GM23338 (cell line): ENCODE results near the gene ZNF775. TPM values are rescaled to one million over a fixed set of nuclear protein-coding genes. Genes with fewer than 3 reads are reported as not detected.

Experiments
- ATAC-seq: fragments of 200-7000 bp; cut with Tn5 transposase; 3 replicates; pipeline ENCODE4 v1.9.1; 2020
- DNase-seq: peaks from one replicate; pipeline ENCODE4 v3.0.0-alpha.2; 2015; ENCODE audit warnings: low spot score
- H2AFZ ChIP-seq: fragments of 200-600 bp; sonication (generic); 2 replicates; pipeline ENCODE4 v1.8.0; 2016; ENCODE audit warnings: antibody characterized with exemption, mild to moderate bottlenecking, moderate library complexity
- H3F3A ChIP-seq: fragments of 200-600 bp; sonication (generic); replicated peaks from 2 replicates; pipeline ENCODE4 v1.8.0; 2017; ENCODE audit warnings: antibody characterized with exemption, mixed run types, low read depth
- H3K27ac ChIP-seq: fragments of 200-600 bp; sonication (generic); 2 replicates; pipeline ENCODE4 v1.6.1; 2016; ENCODE audit warnings: low read depth
- H3K27me3 ChIP-seq: fragments of 200-600 bp; sonication (generic); 2 replicates; pipeline ENCODE4 v1.8.0; 2016; ENCODE audit warnings: mild to moderate bottlenecking, mixed run types, moderate library complexity; ENCODE audit not compliant: insufficient read depth
- H3K36me3 ChIP-seq: fragments of 200-600 bp; sonication (generic); 2 replicates; pipeline ENCODE4 v1.8.0; 2016; ENCODE audit warnings: mild to moderate bottlenecking; ENCODE audit not compliant: insufficient read depth
- H3K4me1 ChIP-seq: fragments of 200-600 bp; sonication (generic); 2 replicates; pipeline ENCODE4 v1.8.0; 2016; ENCODE audit warnings: mild to moderate bottlenecking, moderate library complexity; ENCODE audit not compliant: insufficient read depth
- H3K4me2 ChIP-seq: fragments of 200-600 bp; sonication (generic); 2 replicates; pipeline ENCODE4 v1.7.1; 2017; ENCODE audit warnings: mixed run types
- H3K4me3 ChIP-seq: fragments of 200-600 bp; sonication (generic); 2 replicates; pipeline ENCODE4 v1.6.1; 2016; ENCODE audit warnings: mixed run types
- H3K79me2 ChIP-seq: fragments of 200-600 bp; sonication (generic); replicated peaks from 2 replicates; pipeline ENCODE4 v1.8.0; 2017; ENCODE audit warnings: mild to moderate bottlenecking; ENCODE audit not compliant: insufficient read depth
- H3K9me2 ChIP-seq: fragments of 200-600 bp; sonication (generic); 2 replicates; pipeline ENCODE4 v1.8.0; 2017; ENCODE audit not compliant: insufficient read depth
- H4K20me1 ChIP-seq: fragments of 200-600 bp; sonication (generic); replicated peaks from 2 replicates; pipeline ENCODE4 v1.8.0; 2017; ENCODE audit warnings: mild to moderate bottlenecking; ENCODE audit not compliant: insufficient read depth
- H3K27ac Mint-ChIP-seq: 2 replicates; pipeline ENCODE4 v1.8.0; 2020; ENCODE audit warnings: inconsistent platforms, mild to moderate bottlenecking, moderate library complexity, mixed read lengths
- H3K27me3 Mint-ChIP-seq: 3 replicates; pipeline ENCODE4 v1.8.0; 2022; ENCODE audit warnings: low read depth, mild to moderate bottlenecking, moderate library complexity, mixed read lengths, inconsistent platforms; ENCODE audit not compliant: insufficient read depth, poor library complexity
- H3K36me3 Mint-ChIP-seq: 3 replicates; pipeline ENCODE4 v1.8.0; 2021; ENCODE audit warnings: low read depth, mild to moderate bottlenecking, inconsistent platforms, moderate library complexity, mixed read lengths
- H3K4me1 Mint-ChIP-seq: 3 replicates; pipeline ENCODE4 v1.8.0; 2020; ENCODE audit warnings: mild to moderate bottlenecking, inconsistent platforms, mixed read lengths
- H3K4me3 Mint-ChIP-seq: 3 replicates; pipeline ENCODE4 v1.8.0; 2021; ENCODE audit warnings: moderate library complexity, mild to moderate bottlenecking, inconsistent platforms, mixed read lengths
- H3K9me3 Mint-ChIP-seq: 3 replicates; pipeline ENCODE4 v1.8.0; 2020; ENCODE audit warnings: moderate library complexity, mild to moderate bottlenecking, inconsistent platforms, mixed read lengths
- CREB1 ChIP-seq: fragments of 250-450 bp; sonication (Bioruptor Pico); IDR thresholded peaks from 2 replicates; pipeline ENCODE4 v1.5.0; 2020; ENCODE audit warnings: low read depth, mild to moderate bottlenecking, moderate library complexity
- EZH2 ChIP-seq: fragments of 200-600 bp; sonication (generic); IDR thresholded peaks from one replicate; pipeline ENCODE4 v1.8.0; 2017; ENCODE audit warnings: antibody characterized with exemption, mild to moderate bottlenecking, low read depth; ENCODE audit not compliant: unreplicated experiment
- EZH2phosphoT487 ChIP-seq: fragments of 200-600 bp; sonication (generic); IDR thresholded peaks from one replicate; pipeline ENCODE4 v1.8.1; 2018; ENCODE audit warnings: antibody characterized with exemption; ENCODE audit not compliant: unreplicated experiment
- JUNB ChIP-seq: IDR thresholded peaks from one replicate; pipeline ENCODE4 v1.6.1; 2016; ENCODE audit warnings: antibody characterized with exemption; ENCODE audit not compliant: unreplicated experiment
- NANOG ChIP-seq: IDR thresholded peaks from 2 replicates; pipeline ENCODE4 v1.6.1; 2016; ENCODE audit warnings: antibody characterized with exemption, borderline replicate concordance
- POLR2AphosphoS5 ChIP-seq: IDR thresholded peaks from 2 replicates; pipeline ENCODE4 v1.6.1; 2016; ENCODE audit warnings: antibody characterized with exemption, low read depth
- STAT1 ChIP-seq: IDR thresholded peaks from one replicate; pipeline ENCODE4 v1.6.1; 2016; ENCODE audit warnings: antibody characterized with exemption; ENCODE audit not compliant: unreplicated experiment
- ZNF114 ChIP-seq: fragments of 250-450 bp; sonication (Bioruptor Pico); IDR thresholded peaks from 2 replicates; pipeline ENCODE4 v1.5.0; 2020; ENCODE audit warnings: mild to moderate bottlenecking, moderate library complexity
- ZNF331 ChIP-seq: fragments of 250-450 bp; sonication (Bioruptor Pico); IDR thresholded peaks from 2 replicates; pipeline ENCODE4 v1.5.0; 2020; ENCODE audit warnings: low read depth, mild to moderate bottlenecking, moderate library complexity
- polyA plus RNA-seq: library from polyadenylated mRNA; unstranded; fragments of >200 nt; fragmentation: Nextera tagmentation; extraction: Ambion mirVana; gene quantifications from 2 replicates; pipeline ENCODE4 v1.2.1, GENCODE V29; 2016
- total RNA-seq: library from RNA; depleted of rRNA; stranded (reverse); fragments of >200 nt; shearing (Covaris generic); gene quantifications from 2 replicates; pipeline ENCODE4 v1.2.3, GENCODE V29; 2014
- TF ChIP-seq, protein P1 (sequence below): fragments of 250-450 bp; sonication (Bioruptor Pico); IDR thresholded peaks from 2 replicates; pipeline ENCODE4 v1.5.0; 2020; ENCODE audit warnings: mild to moderate bottlenecking, moderate library complexity
- TF ChIP-seq, protein P2 (sequence below): IDR thresholded peaks from one replicate; pipeline ENCODE4 v1.6.1; 2018; ENCODE audit warnings: antibody characterized with exemption; ENCODE audit not compliant: unreplicated experiment
- TF ChIP-seq, protein P3 (sequence below): IDR thresholded peaks from 2 replicates; pipeline ENCODE4 v1.6.1; 2016; ENCODE audit warnings: antibody characterized with exemption
- TF ChIP-seq, protein P4 (sequence below), 2 experiments: fragments of 200-600 bp in 1 of 2; sonication (generic) in 1 of 2; conservative IDR thresholded peaks; 2 replicates each; pipeline versions ENCODE4 v1.5.1 to v1.6.1; 2016 to 2017; ENCODE audit warnings: antibody characterized with exemption in 2 of 2, low read depth in 2 of 2, mild to moderate bottlenecking in 2 of 2, moderate library complexity in 1 of 2

The ZNF775 gene
- total and polyA plus RNA-seq, 2 experiments from 2014 or later: 4.5 to 38.2 TPM

DNA sequence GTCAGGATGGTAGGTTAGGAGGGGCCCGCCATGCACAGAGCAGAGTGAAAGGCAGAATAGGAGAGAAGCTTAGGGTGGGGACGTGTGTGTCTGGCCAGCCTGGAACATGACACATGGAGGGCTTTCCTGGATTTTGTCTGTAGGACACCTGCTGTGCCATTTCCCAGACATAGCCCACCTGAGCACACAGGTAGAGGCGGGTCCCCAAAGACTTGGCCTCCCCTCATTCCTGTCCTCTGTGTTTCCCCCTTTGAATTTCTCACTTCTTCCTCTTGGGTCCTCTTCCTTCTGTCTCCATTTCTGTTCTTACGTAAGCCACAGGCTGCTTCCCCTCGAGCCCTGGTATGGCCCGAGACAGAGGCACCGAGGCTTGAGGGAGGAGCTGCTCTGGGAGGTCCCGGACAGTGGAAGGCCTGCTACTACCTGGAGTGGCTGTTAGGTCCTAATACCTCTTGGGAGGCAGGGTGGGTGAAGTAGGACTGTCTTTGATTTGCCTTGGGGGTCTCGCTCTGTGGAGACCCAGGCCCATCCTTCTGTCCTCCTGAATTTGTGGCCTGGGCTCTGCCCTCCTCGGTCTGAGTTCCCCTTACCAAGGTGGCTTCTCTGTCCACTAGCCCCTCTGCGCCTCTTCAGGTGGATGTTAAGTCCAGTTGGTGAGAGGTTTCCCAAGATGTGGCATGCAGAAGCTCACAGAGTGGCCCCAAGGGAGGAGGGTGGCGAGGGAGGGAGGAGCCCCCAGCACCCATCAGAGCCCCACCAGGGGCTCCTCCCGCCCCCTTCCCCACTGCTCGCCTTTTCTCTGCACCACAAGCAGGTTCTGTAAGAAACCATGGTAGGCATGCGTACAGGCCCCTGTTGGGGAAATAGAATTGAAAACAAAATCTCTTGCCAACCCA, 5.5 kb downstream of the ZNF775 start:
- H3K4me2 ChIP-seq: peak overlapping the region; percentile 78
- Mint-ChIP-seq H3K27me3 (peaks cover 29% of the 10 kb centered on the region), H3K27ac (peak overlapping the region; percentile 94), H3K4me1 (peaks cover 73% of the 10 kb centered on the region), H3K9me3 (no peaks in the 10 kb centered on the region), H3K4me3 (peak overlapping the region; percentile 59; the same call in 2 of the 3 replicates), H3K36me3 (peaks cover 46% of the 10 kb centered on the region)
- no peaks in the 10 kb centered on the region for H3K36me3 ChIP-seq
- peaks cover 71% of the 10 kb centered on the region for H3K4me1 ChIP-seq
- H3F3A ChIP-seq: peaks cover 26% of the 10 kb centered on the region
- no peaks in the 10 kb centered on the region for H3K27me3 ChIP-seq
- peaks cover 63% of the 10 kb centered on the region for H3K79me2 ChIP-seq
- H3K27ac ChIP-seq: peak overlapping the region; percentile 91
- ATAC-seq (no peak), DNase-seq (no peak)
- H4K20me1 ChIP-seq: no peaks in the 10 kb centered on the region; the same call in none of the 2 replicates
- no peak for TF ChIP-seq NANOG
- no peak for TF ChIP-seq CREB1 (CRISPR knock-in tag)
- TF ChIP-seq ZNF114 (CRISPR knock-in tag): no peak
- no peak for TF ChIP-seq JUNB
- TF ChIP-seq, protein P1, sequence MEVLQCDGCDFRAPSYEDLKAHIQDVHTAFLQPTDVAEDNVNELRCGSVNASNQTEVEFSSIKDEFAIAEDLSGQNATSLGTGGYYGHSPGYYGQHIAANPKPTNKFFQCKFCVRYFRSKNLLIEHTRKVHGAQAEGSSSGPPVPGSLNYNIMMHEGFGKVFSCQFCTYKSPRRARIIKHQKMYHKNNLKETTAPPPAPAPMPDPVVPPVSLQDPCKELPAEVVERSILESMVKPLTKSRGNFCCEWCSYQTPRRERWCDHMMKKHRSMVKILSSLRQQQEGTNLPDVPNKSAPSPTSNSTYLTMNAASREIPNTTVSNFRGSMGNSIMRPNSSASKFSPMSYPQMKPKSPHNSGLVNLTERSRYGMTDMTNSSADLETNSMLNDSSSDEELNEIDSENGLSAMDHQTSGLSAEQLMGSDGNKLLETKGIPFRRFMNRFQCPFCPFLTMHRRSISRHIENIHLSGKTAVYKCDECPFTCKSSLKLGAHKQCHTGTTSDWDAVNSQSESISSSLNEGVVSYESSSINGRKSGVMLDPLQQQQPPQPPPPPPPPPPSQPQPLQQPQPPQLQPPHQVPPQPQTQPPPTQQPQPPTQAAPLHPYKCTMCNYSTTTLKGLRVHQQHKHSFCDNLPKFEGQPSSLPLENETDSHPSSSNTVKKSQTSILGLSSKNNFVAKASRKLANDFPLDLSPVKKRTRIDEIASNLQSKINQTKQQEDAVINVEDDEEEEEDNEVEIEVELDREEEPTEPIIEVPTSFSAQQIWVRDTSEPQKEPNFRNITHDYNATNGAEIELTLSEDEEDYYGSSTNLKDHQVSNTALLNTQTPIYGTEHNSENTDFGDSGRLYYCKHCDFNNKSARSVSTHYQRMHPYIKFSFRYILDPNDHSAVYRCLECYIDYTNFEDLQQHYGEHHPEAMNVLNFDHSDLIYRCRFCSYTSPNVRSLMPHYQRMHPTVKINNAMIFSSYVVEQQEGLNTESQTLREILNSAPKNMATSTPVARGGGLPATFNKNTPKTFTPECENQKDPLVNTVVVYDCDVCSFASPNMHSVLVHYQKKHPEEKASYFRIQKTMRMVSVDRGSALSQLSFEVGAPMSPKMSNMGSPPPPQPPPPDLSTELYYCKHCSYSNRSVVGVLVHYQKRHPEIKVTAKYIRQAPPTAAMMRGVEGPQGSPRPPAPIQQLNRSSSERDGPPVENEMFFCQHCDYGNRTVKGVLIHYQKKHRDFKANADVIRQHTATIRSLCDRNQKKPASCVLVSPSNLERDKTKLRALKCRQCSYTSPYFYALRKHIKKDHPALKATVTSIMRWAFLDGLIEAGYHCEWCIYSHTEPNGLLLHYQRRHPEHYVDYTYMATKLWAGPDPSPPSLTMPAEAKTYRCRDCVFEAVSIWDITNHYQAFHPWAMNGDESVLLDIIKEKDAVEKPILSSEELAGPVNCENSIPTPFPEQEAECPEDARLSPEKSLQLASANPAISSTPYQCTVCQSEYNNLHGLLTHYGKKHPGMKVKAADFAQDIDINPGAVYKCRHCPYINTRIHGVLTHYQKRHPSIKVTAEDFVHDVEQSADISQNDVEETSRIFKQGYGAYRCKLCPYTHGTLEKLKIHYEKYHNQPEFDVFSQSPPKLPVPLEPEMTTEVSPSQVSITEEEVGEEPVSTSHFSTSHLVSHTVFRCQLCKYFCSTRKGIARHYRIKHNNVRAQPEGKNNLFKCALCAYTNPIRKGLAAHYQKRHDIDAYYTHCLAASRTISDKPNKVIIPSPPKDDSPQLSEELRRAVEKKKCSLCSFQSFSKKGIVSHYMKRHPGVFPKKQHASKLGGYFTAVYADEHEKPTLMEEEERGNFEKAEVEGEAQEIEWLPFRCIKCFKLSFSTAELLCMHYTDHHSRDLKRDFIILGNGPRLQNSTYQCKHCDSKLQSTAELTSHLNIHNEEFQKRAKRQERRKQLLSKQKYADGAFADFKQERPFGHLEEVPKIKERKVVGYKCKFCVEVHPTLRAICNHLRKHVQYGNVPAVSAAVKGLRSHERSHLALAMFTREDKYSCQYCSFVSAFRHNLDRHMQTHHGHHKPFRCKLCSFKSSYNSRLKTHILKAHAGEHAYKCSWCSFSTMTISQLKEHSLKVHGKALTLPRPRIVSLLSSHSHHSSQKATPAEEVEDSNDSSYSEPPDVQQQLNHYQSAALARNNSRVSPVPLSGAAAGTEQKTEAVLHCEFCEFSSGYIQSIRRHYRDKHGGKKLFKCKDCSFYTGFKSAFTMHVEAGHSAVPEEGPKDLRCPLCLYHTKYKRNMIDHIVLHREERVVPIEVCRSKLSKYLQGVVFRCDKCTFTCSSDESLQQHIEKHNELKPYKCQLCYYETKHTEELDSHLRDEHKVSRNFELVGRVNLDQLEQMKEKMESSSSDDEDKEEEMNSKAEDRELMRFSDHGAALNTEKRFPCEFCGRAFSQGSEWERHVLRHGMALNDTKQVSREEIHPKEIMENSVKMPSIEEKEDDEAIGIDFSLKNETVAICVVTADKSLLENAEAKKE (CRISPR knock-in tag): no peak
- TF ChIP-seq, protein P2, sequence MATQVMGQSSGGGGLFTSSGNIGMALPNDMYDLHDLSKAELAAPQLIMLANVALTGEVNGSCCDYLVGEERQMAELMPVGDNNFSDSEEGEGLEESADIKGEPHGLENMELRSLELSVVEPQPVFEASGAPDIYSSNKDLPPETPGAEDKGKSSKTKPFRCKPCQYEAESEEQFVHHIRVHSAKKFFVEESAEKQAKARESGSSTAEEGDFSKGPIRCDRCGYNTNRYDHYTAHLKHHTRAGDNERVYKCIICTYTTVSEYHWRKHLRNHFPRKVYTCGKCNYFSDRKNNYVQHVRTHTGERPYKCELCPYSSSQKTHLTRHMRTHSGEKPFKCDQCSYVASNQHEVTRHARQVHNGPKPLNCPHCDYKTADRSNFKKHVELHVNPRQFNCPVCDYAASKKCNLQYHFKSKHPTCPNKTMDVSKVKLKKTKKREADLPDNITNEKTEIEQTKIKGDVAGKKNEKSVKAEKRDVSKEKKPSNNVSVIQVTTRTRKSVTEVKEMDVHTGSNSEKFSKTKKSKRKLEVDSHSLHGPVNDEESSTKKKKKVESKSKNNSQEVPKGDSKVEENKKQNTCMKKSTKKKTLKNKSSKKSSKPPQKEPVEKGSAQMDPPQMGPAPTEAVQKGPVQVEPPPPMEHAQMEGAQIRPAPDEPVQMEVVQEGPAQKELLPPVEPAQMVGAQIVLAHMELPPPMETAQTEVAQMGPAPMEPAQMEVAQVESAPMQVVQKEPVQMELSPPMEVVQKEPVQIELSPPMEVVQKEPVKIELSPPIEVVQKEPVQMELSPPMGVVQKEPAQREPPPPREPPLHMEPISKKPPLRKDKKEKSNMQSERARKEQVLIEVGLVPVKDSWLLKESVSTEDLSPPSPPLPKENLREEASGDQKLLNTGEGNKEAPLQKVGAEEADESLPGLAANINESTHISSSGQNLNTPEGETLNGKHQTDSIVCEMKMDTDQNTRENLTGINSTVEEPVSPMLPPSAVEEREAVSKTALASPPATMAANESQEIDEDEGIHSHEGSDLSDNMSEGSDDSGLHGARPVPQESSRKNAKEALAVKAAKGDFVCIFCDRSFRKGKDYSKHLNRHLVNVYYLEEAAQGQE: no peak
- TF ChIP-seq EZH2: no peak
- TF ChIP-seq EZH2phosphoT487: no peak
- TF ChIP-seq, protein P3, sequence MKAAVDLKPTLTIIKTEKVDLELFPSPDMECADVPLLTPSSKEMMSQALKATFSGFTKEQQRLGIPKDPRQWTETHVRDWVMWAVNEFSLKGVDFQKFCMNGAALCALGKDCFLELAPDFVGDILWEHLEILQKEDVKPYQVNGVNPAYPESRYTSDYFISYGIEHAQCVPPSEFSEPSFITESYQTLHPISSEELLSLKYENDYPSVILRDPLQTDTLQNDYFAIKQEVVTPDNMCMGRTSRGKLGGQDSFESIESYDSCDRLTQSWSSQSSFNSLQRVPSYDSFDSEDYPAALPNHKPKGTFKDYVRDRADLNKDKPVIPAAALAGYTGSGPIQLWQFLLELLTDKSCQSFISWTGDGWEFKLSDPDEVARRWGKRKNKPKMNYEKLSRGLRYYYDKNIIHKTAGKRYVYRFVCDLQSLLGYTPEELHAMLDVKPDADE: no peak
- TF ChIP-seq, protein P4, sequence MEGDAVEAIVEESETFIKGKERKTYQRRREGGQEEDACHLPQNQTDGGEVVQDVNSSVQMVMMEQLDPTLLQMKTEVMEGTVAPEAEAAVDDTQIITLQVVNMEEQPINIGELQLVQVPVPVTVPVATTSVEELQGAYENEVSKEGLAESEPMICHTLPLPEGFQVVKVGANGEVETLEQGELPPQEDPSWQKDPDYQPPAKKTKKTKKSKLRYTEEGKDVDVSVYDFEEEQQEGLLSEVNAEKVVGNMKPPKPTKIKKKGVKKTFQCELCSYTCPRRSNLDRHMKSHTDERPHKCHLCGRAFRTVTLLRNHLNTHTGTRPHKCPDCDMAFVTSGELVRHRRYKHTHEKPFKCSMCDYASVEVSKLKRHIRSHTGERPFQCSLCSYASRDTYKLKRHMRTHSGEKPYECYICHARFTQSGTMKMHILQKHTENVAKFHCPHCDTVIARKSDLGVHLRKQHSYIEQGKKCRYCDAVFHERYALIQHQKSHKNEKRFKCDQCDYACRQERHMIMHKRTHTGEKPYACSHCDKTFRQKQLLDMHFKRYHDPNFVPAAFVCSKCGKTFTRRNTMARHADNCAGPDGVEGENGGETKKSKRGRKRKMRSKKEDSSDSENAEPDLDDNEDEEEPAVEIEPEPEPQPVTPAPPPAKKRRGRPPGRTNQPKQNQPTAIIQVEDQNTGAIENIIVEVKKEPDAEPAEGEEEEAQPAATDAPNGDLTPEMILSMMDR (conservative IDR thresholded peaks at IDR 0.05; ENCODE audit: low read depth in 2 of 2): no peak
- no peak for TF ChIP-seq POLR2AphosphoS5
- TF ChIP-seq ZNF331 (CRISPR knock-in tag): no peak
- TF ChIP-seq STAT1: no peak
- H3K9me2 ChIP-seq: no peaks in the 10 kb centered on the region
- H2AFZ ChIP-seq: no peak overlapping the region
- peak overlapping the region; percentile 39 for H3K4me3 ChIP-seq
